Thyroid gland (tissue), 4 donors: ENCODE results near the gene CREG1. TPM values are rescaled to one million over a fixed set of nuclear protein-coding genes. Genes with fewer than 3 reads are reported as not detected.
"Not testable (repeated sequence)": the region's sequence is repeated elsewhere in the genome, so short reads cannot be mapped to it uniquely, and the experiment has no call there.

Experiments
- DNase-seq, 2 donors: peaks; one replicate each; pipeline ENCODE4 v3.0.0-alpha.2; 2019
- H3K27ac ChIP-seq, 3 donors: fragments of 200-600 bp; sonication (generic); 1 replicate in 2 of 3; 2 replicates in 1 of 3; pipeline ENCODE4 v1.5.1; 2016 to 2019; ENCODE audit warnings: mild to moderate bottlenecking in 1 of 3, moderate library complexity in 1 of 3
- H3K27me3 ChIP-seq: fragments of 200-600 bp; sonication (generic); one replicate; pipeline ENCODE4 v1.5.1; 2019
- H3K36me3 ChIP-seq, 2 donors: fragments of 200-600 bp; sonication (generic); one replicate each; pipeline ENCODE4 v1.5.1; 2016 to 2019
- H3K4me1 ChIP-seq, 2 donors: fragments of 200-600 bp; sonication (generic); one replicate each; pipeline ENCODE4 v1.5.1; 2017 to 2019
- H3K4me3 ChIP-seq, 3 donors: fragments of 200-600 bp; sonication (generic); replicated peaks in 1 of 3; 1 replicate in 2 of 3; 2 replicates in 1 of 3; pipeline ENCODE4 v1.5.1; 2016; ENCODE audit warnings: mild to moderate bottlenecking in 1 of 3
- H3K9me3 ChIP-seq: fragments of 200-600 bp; sonication (generic); one replicate; pipeline ENCODE4 v1.5.1; 2017
- POLR2A ChIP-seq, 2 donors: fragments of 450-650 bp; IDR thresholded peaks; one replicate each; pipeline ENCODE4 v1.6.1; 2017; ENCODE audit warnings: antibody characterized with exemption in 2 of 2, mild to moderate bottlenecking in 2 of 2, moderate library complexity in 1 of 2
- WGBS, 2 donors: methylation state at CpG; one replicate each; pipeline ENCODE4 v1.1.5; 2017; 5-methylcytosine and 5-hydroxymethylcytosine counted together
- intact Hi-C: fragments of 100-400 bp; cut with DNase I; formaldehyde crosslinking; loops from one replicate; pipeline ENCODE4 v1.15.1; 2023
- total RNA-seq, 4 donors: library from RNA; depleted of rRNA; stranded (reverse); fragments of >200 nt; gene quantifications; one replicate each; pipeline ENCODE4 v1.2.3, GENCODE V29; 2016
- TF ChIP-seq, protein P1 (sequence below), 6 experiments: fragments of 200-600 bp in 3 of 6; fragments of 450-650 bp in 3 of 6; sonication (generic) in 3 of 6; IDR thresholded peaks; one replicate each; pipeline ENCODE4 v1.5.1; 2016 to 2019; ENCODE audit warnings: antibody characterized with exemption in 6 of 6, mild to moderate bottlenecking in 2 of 6, inconsistent platforms in 1 of 6, moderate library complexity in 1 of 6

The CREG1 gene
- total RNA-seq, 4 donors from 2014 or later: 285 to 347 (median 327) TPM

- H3K4me1 ChIP-seq: peaks cover 18 to 31% of the 10 kb centered on the region in 2 donors
- intact Hi-C loops: loop anchor here (5.0 kb wide), 1 partner anchor 489 kb away; no protein-coding TSS in a partner anchor
- peak; percentile 87 to 88 for DNase-seq
- H3K4me3 ChIP-seq: no peak overlapping the region
- WGBS, 2 donors: 9 to 19% methylated on average over 5 of the region's 5 CpGs
- H3K27ac ChIP-seq: peak overlapping the region in 2 of 3 donors; percentile 3 to 56
- H3K36me3 ChIP-seq: no peaks in the 10 kb centered on the region
- no peaks in the 10 kb centered on the region for H3K27me3 ChIP-seq
- no peaks in the 10 kb centered on the region for H3K9me3 ChIP-seq
- TF ChIP-seq POLR2A (IDR thresholded peaks at IDR 0.05): peak in 1 of 2 donors; percentile 25
- TF ChIP-seq, protein P1, sequence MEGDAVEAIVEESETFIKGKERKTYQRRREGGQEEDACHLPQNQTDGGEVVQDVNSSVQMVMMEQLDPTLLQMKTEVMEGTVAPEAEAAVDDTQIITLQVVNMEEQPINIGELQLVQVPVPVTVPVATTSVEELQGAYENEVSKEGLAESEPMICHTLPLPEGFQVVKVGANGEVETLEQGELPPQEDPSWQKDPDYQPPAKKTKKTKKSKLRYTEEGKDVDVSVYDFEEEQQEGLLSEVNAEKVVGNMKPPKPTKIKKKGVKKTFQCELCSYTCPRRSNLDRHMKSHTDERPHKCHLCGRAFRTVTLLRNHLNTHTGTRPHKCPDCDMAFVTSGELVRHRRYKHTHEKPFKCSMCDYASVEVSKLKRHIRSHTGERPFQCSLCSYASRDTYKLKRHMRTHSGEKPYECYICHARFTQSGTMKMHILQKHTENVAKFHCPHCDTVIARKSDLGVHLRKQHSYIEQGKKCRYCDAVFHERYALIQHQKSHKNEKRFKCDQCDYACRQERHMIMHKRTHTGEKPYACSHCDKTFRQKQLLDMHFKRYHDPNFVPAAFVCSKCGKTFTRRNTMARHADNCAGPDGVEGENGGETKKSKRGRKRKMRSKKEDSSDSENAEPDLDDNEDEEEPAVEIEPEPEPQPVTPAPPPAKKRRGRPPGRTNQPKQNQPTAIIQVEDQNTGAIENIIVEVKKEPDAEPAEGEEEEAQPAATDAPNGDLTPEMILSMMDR (IDR thresholded peaks at IDR 0.05): peak; percentile 79 to 96 (median 86)
These were observed 2.6 kb upstream of the CREG1 start for GRCh38 chr1:167555971-167556714.

GRCh38 chr1:167555072-167555471 is 1.5 kb upstream of the CREG1 start:
- H3K27ac ChIP-seq, H3K4me3 ChIP-seq, DNase-seq, H3K27me3 ChIP-seq, H3K36me3 ChIP-seq, H3K9me3 ChIP-seq: not testable (repeated sequence)
- H3K4me1 ChIP-seq: peaks cover 20 to 34% of the 10 kb centered on the region in 2 donors
- WGBS, 2 donors: 100% methylated on average over 1 of the region's 1 CpG
- intact Hi-C loops: loop anchor here (5.0 kb wide), 1 partner anchor 488 kb away; no protein-coding TSS in a partner anchor

GRCh38 chr1:167554028-167554779 is 642 bp upstream of the CREG1 start:
- 17 to 18% methylated on average over 15 of the region's 15 CpGs for WGBS, 2 donors
- intact Hi-C loops: no loop called here
- peak in 1 of 2 donors; percentile 19 for DNase-seq
- no peak for TF ChIP-seq POLR2A (IDR thresholded peaks at IDR 0.05)
- TF ChIP-seq, protein P1 (IDR thresholded peaks at IDR 0.05): no peak
- no peaks in the 10 kb centered on the region for H3K27me3 ChIP-seq
- H3K27ac ChIP-seq: peak overlapping the region; percentile 91 to 99 (median 96)
- H3K9me3 ChIP-seq: no peaks in the 10 kb centered on the region
- H3K4me3 ChIP-seq: peak overlapping the region in 2 of 3 donors; percentile 71 to 93
- H3K36me3 ChIP-seq: no peaks in the 10 kb centered on the region
- peaks cover 20 to 34% of the 10 kb centered on the region in 2 donors for H3K4me1 ChIP-seq

DNA sequence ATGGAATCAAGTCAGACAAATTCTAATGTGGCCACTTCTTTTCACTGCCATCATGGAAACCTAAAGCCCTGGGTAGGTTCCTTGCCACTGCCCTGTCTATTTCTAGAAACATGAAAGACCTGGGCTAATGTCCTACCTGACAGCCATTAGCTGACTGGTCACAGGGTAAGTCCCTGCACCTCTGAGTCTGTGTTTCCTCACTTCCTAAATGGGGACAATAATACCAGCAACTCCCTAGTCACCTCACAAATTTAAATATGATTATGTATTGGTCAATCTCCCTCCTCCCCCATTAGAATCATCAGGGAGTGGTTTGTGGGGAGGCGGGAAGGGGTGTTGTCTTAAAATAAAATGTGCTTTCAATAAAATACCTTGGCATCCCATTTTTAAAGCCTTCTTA is 2.2 kb downstream of the CREG1 start:
- H3K4me1 ChIP-seq: peaks cover 28 to 47% of the 10 kb centered on the region in 2 donors
- no peak overlapping the region for H3K4me3 ChIP-seq

More for the DNA sequence above, 2.2 kb downstream of the CREG1 start:
- DNase-seq: no peak
- intact Hi-C loops: no loop called here
- H3K27ac ChIP-seq: no peak overlapping the region
- no peaks in the 10 kb centered on the region for H3K9me3 ChIP-seq
- WGBS, 2 donors: 92 to 97% methylated on average over 1 of the region's 1 CpG
- H3K27me3 ChIP-seq: no peaks in the 10 kb centered on the region
- TF ChIP-seq, protein P1 (IDR thresholded peaks at IDR 0.05): no peak
- TF ChIP-seq POLR2A (IDR thresholded peaks at IDR 0.05): no peak
- H3K36me3 ChIP-seq: no peaks in the 10 kb centered on the region
